ENCODE measurements around the gene CERCAM.

CERCAM gene, protein sequence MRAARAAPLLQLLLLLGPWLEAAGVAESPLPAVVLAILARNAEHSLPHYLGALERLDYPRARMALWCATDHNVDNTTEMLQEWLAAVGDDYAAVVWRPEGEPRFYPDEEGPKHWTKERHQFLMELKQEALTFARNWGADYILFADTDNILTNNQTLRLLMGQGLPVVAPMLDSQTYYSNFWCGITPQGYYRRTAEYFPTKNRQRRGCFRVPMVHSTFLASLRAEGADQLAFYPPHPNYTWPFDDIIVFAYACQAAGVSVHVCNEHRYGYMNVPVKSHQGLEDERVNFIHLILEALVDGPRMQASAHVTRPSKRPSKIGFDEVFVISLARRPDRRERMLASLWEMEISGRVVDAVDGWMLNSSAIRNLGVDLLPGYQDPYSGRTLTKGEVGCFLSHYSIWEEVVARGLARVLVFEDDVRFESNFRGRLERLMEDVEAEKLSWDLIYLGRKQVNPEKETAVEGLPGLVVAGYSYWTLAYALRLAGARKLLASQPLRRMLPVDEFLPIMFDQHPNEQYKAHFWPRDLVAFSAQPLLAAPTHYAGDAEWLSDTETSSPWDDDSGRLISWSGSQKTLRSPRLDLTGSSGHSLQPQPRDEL

DNA sequence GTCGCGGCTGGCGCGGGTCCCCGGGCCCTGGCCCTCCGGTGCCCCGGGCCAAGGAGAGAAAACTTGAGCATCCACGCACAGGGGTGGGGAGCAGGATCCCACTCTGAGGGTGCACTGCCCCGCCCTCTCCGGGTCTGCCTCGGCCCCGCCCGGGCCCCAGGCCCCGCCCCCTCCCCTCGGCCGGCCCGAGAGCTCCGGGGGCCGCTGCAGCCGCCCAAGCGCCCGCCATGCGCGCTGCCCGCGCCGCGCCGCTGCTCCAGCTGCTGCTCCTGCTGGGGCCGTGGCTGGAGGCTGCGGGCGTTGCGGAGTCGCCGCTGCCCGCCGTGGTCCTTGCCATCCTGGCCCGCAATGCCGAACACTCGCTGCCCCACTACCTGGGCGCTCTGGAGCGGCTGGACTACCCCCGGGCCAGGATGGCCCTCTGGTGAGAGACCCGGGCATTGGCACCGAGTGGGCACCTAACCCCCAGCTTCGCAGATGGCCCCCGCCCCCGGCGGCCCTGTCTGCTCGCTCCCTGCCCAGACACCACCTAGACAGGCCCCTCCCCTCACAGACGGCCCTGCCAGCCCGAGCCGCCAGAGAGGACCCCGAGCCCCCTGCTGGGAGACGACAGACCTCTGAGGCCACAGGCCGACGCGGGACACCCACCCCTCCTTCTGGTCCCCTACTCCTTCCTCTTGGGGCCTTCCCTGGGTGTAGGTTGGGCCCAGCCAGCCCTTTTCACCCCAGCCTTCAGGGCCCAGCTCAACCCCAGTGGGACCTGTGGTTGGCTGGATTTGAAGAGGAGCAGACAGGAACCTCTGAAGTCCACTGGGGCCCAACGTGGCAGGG is at the start of gene CERCAM:
Gene CERCAM, plus strand, starts transcription at position 207 of the 831 bp plus-strand sequence. Its CDS starts 21 bp downstream, at position 228.
- DNase-seq (ENCODE audit: low read depth), result peak; percentile 71

DNA sequence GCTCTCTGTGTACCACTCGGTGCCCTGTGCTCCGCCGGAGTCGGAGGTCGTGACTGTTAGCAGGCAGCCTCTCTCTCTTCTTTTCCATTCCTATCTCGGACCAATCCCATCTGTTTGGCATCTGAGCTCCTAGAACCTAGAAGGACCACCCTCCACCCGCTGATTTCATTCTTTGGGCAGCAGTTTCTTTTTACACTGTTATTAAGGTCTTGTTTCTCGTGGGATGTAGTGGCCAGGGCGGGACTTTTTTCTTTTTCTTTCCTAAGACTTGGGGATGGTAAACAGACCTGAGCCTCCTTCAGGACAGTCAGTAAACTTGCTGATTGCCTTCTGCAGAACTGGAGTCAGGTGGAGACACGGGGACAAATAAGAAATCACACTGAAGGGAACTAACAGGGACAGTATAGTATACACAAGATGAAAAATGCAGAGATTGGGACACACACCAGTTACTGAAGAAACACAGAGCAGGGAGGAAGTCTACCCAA is 49.0 kb upstream of the CERCAM start:
- DNase-seq (ENCODE audit: low read depth), result peak; percentile 28

DNA sequence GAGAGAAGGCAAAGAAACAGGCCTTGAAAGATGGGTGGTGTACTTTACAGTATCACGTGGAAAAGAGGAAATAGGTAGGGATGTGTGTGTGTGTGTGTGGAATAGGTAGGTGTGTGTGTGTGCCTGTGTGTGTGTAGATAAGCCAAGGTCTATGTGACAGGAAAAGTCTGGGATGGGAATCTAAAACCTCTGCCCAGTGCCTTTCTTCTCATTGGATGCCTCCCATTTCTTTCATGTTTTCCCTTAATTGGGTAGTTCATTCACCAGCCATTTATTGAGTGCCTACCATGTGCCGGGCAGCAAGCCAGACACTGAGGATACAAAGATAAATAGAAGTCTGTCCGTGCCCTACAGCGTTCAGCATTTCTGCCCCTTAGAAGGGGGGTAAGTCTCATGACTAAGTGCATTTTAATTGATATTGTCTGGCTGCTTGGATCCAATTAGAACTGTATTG is 48.4 kb upstream of the CERCAM start:
- peak; percentile 44 for DNase-seq (ENCODE audit: low read depth)

DNA sequence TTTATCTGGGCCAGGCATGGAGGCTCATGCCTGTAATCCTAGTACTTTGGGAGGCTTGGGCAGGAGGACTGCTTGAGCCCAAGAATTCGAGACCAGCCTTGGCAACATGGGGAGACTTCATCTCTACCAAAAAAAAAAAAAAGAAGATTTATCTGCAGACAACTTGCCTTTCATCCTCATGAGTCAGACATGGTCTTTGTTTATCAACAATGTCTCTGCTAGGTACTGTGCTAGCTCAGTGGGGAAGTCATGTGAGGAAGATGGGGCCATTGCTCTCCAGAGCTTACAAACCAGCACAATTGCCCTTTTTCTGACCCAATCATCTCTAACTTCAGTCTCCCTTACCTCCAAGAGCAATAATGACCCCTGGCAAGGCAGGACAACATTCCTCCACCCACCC is 47.9 kb upstream of the CERCAM start:
- peak; percentile 71 for DNase-seq (ENCODE audit: low read depth)

DNA sequence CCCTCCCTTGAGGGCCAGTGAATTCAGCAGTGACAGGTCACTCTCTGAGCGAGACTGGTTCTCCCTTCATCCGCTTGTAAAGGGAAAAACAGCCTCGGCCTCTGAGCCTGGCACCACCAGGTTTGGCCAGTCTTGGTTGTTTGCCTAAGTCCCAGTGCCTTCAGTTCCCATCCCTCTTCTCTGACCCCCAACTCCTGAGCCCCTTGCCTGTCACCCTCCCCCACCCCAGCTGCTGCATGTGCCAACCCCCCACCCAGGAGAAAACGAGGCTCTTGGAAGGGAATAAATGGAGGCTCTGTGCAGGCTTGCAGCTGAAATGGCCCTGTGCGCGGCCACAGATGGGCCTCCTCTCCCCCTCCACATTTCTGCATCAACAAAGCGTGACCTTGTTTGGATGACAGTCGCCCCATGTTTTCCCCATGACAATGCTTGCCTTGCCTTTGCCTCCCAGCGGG is 46.4 kb upstream of the CERCAM start:
- DNase-seq (ENCODE audit: low read depth), result no peak

DNA sequence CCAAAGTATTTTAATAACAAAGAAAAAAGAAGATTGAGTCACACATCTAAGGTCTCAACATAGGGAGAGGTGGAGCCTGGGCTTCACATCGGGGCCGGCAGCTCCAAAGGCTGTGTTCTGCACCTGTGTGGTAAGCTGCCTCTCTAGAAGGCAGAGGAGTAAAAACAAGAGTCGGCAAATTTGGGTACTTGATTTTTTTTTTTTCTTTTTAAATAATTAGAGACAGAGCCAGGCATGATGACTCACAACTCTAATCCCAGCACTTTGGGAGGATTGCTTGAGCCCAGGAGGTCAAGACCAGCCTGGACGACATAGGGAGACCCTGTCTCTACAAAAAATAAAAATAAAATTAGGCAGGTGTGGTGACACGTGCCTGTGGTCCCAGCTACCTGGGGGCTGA is 44.8 kb upstream of the CERCAM start:
- DNase-seq (ENCODE audit: low read depth), result peak; percentile 21

DNA sequence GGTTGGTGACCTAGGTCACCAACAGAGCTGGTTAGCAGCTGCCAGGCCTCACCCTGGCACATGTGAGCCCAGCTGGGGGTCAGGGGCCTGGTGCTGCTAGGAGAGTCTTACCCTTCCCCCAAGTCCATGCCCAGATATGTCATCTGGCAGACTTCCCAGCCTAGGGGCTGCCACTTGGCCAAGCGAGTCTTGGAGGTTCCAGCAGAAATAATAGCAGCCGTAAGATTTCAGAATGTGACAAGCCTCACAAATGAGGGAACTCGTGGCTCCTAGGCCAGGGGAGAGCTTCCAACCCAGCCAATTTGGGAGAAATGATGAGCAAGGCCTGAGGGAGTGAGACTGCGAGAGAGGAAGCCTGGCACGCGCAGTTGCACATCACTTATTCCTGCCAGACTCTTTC is 38.4 kb upstream of the CERCAM start:
- DNase-seq (ENCODE audit: low read depth), result no peak

DNA sequence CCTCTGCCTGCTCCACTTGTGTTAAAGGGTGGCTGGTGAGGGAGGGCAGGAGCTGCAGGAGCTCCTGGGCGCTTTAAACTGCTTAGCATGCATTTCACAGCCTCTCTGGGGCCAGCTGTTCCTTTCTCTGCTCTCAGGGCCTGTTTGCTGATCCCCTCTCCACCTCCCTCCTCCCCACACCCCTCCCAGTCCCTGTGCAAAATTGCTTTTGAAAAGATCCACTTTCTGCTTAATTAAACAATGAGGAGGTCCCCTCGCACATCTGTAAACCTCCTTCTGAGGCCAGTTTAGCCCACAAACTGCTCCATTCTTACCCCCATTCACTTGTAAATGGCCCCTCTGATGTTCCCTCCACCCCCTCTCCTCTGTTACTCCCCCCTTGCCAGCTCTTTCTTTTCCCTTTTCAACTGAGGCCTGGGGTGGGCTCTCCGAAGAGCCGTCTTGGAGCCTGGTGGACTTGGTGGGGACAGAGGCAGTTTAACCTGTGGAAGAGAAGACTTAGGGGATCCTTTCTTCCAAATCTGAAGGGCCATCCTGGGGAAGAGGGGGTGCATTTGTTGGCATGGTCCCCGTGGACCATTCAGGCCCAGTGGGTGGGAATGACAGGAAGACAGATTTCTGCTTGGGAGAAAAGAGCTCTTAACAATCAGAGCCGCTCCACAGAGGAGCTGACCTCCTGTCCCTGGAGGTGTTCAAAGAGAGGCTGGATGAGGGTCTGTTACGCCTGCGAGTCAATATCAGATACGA is 37.5 kb upstream of the CERCAM start:
- no peak for DNase-seq (ENCODE audit: low read depth)

DNA sequence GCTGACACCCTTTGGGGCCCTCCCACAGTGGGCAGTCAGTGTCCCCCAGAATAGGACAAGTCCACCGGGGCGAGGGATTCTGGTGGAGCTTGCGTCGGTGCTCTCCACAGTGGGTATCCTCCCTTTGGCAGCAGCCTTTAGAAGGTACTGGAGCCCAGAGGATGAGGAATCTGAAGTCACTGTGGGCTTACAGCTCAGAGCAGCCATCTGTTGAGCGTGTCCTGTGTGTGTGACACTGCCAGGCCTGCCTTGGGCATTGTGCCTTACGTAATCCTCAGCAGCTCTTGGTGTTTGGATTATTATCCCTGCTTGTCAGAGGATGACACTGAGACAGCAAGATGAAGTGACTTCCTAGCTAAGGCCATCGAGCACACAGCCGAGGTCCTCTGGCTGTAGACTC is 36.9 kb upstream of the CERCAM start:
- DNase-seq (ENCODE audit: low read depth), result no peak

DNA sequence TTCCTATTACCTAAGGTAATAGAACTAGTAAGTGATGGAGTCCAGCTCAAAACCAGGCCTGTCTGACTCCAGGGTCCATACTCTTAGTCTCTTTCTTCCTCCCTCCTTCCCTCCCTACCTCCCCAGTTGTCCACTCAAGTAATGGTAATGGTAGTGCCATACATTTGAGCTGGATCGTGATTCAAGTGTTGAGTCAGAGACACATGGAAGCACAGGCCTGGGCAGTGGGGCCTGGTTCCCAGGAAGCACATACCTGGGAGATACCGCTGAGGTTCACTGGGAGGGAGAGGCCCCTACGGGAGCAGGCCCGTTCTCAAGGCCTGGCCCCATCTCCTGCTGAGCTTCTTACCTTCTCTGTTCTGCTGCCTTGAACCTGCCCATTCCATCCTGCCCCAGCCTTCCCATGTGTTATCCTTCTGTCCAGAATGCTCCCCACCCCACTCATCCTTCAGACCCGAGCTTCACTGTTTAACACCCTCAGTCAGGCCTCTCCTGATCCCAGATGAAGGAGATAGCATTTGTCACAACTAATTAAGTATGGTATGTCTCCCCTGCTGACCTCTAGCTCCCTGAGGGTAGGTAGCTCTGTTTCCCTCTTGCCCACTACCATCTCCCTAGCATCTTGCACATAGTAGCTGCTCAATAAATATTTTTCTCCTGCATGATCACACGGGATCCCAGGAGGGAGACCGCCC is 35.7 kb upstream of the CERCAM start:
- DNase-seq (ENCODE audit: low read depth), result peak; percentile 30

DNA sequence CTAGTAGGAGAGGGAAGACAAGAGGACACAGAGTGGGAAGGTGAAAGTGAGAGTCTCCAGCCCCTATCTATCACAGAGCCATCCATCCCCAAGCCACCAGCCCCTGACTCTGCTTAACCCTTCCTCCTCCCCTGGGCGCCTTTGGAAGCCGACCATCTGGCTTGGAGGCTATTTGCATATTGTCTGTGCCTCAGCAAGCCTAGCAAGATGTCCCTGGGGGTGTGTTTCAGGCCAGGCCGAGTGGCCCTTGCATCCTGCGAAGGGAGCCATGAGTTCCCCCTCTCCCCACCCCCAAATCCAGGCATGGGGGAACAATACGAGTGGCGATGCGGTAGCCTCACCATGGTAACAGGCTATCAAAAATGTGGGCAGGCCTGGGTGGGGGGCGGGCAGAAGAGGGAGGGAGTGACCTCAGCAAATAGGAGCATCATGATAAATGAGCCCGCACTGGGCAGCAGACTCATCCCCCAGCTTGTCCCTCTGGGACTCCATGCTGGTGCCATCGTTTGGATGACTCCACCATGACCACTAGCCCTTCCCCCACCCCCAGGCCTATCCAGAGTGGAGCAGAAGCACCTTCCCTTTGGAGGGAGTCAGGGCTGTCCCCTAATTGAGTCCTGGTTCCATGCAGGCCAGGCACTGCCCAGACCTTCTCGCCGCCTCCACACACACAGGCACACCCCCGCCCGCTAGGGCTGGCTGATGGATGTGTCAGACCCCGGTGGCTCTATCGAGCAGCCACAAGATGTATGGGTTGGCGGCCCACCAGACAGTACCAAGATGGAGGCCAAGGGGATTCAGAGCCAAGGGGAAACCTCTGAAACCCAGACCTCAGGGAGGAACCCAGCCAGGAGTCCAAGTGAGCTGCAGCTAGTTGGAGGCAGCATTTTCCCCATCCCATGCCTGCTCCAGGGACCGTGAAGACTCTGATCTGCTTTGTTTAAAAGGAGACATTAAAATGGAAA is 34.9 kb upstream of the CERCAM start:
- DNase-seq (ENCODE audit: low read depth), result no peak

DNA sequence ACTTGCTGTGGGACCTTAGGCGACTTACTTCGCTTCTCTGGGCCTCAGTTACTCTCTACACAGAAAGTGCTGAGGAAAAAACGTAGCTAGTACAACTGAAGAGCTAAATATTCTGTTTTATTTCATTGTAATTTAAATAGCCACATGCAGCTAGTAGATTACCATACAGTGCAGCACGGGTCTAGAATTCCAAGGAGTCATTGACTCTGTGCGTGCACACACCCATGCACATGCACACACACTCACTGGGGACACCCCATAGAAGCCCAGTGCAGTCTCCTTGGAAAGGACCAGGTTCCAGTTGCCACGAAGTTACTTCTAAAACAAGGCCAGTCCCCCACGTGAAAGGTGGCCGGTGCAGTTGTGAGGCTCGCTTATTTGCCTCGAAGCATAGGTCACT is 32.5 kb upstream of the CERCAM start:
- DNase-seq (ENCODE audit: low read depth), result no peak

DNA sequence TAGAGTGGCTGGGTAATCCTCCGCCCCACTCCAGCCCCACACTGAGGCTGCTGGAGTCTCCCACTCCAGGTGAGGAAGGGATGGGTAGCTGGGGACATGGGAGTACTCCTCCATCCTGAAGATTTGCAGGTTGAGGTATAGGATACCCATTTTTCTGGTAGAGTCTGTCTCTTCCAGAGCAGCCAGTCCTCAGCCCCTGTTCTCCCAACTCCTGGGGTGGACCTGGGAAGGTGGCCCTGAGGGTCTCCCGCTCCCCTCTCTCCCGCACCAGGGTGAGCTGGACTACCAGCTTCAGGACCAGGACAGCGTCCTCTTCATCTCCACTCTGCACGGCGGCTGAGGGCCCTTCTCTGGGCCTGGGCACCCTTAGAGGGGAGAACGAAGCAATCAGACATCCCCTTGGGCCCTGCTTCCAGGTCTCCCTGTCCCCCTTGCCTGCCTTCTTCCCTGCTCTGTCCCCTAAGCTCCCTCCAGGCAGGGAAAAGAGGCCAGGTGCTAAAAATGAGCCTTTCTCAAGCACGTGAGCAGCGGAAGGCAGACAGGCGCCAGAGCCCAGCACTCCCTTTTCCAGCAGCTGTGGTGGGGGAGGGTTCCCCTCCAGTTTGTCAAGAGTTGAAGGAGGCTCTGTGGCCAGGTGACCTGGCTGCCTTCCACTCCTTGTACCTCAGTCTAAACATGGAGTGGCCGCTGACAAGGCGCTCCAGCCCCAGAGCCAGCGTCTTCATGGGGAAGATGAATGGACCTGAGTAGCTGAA is 31.1 kb upstream of the CERCAM start:
- DNase-seq (ENCODE audit: low read depth), result no peak

DNA sequence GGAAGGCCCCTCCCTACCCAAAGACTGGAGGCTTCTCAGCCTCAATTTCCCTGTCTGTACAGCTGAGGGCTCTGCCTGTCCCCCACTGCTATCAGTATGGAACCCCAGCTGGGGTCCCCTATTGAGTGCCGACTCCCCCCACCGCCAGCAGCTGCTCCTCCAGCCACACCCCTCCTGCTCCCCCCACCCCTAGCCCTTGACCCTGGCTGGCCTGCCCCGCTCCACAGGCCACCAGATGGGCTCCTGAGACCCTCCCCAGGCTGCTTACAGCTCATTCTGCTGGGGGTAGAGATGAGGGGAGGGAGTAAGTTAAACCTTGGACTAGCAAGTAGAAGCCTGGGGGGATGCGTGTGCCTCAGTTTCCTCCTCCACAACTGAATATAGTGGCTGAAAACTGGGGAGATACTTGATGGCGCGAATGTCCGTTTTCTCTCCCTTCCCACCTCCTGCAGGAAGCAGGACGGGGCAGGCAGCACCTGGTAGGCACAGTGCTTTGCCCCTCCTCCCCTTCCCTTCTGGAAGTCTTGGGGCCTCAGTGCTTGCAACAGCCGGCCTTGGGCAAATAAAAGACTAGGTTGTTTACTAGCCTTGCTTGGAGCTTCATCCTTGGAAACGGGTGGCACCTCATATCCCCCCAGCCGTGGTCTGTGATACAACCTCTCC is 30.4 kb upstream of the CERCAM start:
- DNase-seq (ENCODE audit: low read depth), result no peak

DNA sequence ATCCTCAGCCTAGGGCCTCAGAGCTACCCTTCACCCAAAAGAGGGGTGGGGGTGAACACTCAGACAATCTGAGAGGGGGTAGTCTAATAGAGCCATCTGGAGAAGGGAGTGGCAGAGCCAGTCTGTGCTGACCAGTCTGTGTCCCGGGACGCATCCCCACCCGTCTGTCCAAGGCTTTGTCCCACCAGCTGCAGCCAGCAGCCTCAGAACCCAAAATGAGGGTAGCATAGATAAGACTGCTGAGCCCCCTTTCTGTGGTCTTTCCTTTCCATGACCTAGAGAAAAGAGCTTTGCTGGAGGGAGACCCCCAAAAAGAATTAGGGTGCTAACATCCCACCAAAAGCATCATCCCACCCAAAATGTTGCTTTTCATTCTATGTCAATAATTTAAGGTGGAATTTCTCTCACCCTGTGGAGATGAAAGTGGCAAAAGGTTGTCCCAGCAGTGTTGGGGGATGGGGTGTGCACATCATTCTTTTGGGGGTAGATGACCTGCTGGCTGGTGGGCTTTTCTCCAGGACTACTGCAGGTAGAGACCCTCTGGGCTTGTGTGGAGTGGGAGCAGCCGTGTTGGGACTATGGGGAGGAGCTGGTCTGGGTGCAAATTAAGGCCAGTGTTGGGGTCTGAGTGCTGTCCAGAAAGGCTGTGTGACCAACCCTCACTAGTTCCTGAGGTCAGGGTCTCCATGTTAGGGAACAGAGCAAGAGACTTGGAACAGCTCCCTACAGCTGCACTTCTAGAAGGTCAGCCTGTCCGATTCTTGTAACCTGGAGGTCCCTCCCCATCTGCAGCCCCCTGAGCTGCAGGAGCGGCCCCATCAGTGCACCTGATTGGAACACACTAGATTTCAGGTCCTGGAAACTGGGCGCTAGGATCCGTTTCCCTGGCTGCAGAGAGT is 29.6 kb upstream of the CERCAM start:
- DNase-seq (ENCODE audit: low read depth), result no peak

DNA sequence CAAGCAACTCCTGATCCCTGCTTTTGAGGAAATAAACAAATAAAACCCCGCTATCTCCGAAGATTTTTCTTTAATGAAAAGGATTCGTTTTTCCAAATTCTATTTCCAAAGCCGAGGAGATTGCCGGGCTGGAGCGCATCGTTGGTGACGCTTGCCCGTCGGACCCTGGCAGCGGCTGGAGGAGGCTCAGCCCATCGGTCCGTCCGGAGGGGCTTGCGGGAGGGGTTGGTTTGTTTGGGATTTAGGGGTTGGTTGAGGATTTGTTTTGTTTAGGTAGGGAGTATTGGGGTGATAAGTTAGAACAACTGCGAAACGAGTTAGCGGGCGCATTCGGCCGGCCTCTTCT is 28.7 kb upstream of the CERCAM start:
- no peak for DNase-seq (ENCODE audit: low read depth)

DNA sequence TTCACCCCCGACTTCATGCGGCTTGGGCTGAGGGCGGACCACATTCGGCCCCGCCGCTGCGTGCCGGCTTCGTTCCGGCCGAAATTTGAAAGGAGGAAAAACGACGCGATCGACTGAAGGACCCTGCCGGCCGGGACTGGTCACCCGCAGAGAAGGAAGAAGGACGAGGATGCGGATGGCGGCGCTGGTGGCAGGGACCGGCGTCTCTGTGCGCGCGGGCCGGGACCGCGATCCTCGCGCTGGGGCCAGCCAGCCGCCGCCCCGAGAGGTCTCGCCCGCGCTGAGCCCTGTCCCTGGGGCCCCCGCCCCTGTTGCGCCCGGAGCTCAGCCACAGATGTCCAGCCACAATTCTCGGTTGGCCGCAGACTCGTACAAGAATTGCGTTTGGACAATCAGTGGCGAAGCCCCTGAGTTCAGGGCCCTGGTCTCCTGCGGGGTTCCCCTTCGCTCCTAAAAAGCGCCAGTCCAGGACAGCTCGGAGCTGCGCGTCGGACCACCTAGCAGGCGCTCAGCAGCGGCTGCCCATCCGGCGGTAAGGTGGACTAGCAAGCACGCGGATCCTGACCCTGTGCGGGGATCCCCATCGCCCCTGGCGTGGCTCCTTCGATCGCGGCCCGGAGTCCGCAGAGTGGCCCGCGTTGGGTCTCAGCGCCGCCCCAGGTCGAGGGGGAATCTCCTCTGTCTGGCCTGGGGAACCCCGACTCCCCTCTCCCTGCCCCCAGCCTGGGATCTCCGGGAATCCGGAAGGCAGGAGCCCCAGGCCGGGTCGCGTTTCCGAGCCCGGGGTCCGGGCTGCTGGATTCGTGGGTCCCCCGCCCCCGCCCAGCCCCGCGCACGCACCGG is 28.1 kb upstream of the CERCAM start:
- DNase-seq (ENCODE audit: low read depth), result no peak
